ENCODE results near the gene TEX22. TPM values are rescaled to one million over a fixed set of nuclear protein-coding genes. Genes with fewer than 3 reads are reported as not detected.

The TEX22 gene
- total RNA-seq, 3 donors from 2014 or later: 0.84 to 2.0 (median 0.95) TPM

DNA sequence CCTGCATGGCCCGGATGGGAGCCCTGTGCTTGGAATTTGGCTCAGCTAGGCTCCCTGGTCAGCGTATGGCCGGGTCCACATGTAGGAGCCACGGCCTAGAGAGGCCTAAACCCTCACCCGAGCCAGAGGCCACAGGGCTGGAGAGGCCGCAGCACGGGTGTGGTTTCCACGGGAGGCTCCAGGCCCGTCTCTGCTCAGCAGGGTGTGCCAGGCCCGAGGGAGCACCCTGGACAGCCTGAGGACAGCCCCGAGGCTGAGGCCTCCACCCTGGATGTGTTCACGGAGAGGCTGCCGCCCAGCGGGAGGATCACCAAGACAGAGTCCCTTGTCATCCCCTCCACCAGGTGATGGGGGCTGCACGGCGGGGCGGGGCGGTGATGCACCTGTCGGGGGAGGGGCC is 17.6 kb upstream of the TEX22 start:
- Histone ChIP-seq H3K9me3 (no peaks in the 10 kb centered on the region), H3K4me1 (ENCODE audit: low read depth) (no peaks in the 10 kb centered on the region), H3K4me3 (no peak overlapping the region), H3K36me3 (ENCODE audit: low read depth) (no peaks in the 10 kb centered on the region)
- intact Hi-C loops (cut with DNase I, micrococcal nuclease): no loop called here
- ATAC-seq: no peak
- peak in 2 of 3 donors; percentile 18 to 47 for DNase-seq
- TF ChIP-seq, protein P1, sequence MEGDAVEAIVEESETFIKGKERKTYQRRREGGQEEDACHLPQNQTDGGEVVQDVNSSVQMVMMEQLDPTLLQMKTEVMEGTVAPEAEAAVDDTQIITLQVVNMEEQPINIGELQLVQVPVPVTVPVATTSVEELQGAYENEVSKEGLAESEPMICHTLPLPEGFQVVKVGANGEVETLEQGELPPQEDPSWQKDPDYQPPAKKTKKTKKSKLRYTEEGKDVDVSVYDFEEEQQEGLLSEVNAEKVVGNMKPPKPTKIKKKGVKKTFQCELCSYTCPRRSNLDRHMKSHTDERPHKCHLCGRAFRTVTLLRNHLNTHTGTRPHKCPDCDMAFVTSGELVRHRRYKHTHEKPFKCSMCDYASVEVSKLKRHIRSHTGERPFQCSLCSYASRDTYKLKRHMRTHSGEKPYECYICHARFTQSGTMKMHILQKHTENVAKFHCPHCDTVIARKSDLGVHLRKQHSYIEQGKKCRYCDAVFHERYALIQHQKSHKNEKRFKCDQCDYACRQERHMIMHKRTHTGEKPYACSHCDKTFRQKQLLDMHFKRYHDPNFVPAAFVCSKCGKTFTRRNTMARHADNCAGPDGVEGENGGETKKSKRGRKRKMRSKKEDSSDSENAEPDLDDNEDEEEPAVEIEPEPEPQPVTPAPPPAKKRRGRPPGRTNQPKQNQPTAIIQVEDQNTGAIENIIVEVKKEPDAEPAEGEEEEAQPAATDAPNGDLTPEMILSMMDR (IDR thresholded peaks at IDR 0.05): no peak

DNA sequence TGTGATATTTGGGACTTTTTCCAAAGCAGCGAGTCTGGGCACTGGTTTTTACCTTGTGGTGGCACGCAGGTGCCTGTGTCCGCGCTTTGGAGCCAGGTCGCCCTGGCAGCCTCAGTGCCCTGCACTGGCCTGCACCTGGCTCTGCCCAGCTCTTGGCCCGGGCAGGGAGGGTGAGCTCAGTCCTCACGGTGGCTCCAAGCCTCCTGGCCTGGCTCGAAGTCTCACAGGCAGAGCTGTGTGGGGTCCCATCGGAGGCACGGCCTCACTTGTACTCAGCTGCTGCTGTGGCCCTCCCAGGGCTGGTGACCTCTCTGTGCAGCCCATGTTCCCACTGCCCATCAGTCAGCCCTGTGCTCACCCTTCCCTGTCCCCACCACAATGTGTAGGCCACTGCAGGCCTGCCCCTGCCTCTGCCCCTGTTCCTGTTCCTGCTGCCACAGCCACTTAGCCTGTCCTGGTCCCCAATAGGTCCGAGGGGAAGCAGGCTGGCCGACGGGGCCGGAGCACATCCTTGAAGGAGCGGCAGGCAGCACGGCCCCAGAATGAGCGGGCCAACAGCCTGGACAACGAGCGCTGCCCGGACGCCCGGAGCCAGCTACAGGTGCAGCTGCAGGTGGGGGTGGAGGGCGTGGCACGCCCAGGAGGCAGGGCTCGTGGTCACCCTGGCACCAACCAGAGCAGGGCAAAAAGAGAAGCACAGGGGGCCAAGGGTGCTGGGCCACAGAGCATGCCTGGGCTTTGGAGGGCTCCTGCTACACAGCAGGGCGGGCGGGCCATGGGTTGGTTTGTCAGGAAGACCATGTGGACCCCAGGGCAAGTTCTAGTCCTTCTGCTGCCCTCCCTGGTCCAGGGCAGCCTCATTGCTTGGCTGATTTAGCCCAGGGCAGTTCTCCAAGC is 16.6 kb upstream of the TEX22 start:
- intact Hi-C loops (cut with DNase I, micrococcal nuclease): no loop called here
- no peak for ATAC-seq
- no peaks in the 10 kb centered on the region for H3K9me3 ChIP-seq
- no peaks in the 10 kb centered on the region for H3K36me3 ChIP-seq (ENCODE audit: low read depth)
- H3K4me3 ChIP-seq: no peak overlapping the region
- TF ChIP-seq, protein P1 (IDR thresholded peaks at IDR 0.05): no peak
- no peaks in the 10 kb centered on the region for H3K4me1 ChIP-seq (ENCODE audit: low read depth)
- DNase-seq: peak in 1 of 3 donors; percentile 37

DNA sequence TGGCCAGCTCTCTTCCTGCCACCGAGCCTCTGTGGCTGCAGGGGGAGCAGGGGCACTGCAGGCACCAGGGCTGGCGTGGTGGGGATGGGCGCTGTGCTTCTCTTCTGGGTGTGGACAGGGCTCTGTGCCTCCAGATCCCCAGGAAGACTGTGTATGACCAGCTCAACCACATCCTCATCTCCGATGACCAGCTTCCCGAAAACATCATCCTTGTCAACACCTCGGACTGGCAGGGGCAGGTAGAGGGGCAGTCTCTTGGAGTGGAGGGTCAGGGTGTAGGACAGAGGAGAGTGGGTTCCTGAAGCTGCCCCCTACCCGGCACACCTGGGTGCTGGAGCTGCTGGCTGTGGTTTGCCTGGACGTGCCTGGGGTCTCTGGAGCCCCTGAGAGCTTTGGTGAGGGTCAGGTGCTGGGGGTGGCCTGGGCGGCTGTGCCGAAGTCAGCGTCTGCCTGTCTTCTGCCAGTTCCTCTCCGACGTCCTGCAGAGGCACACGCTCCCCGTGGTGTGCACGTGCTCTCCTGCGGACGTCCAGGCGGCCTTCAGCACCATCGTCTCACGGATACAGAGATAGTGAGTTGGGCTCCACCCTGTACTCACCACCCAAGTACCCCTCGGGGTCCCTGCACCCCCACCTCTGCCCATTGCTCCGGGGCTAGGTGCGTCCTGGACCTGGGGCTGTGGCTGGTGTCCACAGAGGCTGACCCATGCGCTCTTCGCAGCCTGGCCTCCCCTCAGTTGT is 15.8 kb upstream of the TEX22 start:
- ATAC-seq (no peak), DNase-seq (peak in 1 of 3 donors; percentile 30)
- H3K36me3 ChIP-seq (ENCODE audit: low read depth): no peaks in the 10 kb centered on the region
- intact Hi-C loops (cut with DNase I, micrococcal nuclease): no loop called here
- TF ChIP-seq, protein P1 (IDR thresholded peaks at IDR 0.05): no peak
- no peaks in the 10 kb centered on the region for H3K4me1 ChIP-seq (ENCODE audit: low read depth)
- no peak overlapping the region for H3K4me3 ChIP-seq
- no peaks in the 10 kb centered on the region for H3K9me3 ChIP-seq

DNA sequence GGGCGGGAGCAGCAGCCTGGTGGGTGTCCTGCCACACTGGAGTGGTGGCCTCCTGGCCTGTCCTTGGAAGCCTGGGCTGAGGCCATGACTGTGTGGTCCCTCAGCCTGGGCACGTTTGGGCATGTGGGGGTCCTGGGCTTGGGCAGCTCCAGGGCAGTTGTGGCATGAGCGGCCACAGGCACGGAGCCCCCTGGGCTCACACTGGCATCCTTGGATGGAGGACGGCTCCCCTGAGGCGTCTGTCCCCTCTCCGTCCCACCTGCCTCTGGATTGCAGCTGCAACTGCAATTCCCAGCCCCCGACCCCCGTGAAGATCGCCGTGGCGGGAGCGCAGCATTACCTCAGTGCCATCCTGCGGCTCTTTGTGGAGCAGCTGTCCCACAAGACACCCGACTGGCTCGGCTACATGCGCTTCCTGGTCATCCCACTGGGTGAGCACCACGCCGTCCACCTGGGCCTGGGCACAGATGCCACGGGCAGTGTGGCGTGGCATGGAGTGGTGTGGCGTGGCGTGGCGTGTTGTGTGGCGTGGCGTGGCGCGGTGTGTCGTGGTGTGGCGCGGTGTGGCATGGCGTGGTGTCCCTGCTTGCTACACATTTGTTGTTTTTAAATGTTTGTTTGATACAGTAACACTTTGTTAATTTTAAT is 15.1 kb upstream of the TEX22 start:
- no peak for ATAC-seq
- H3K36me3 ChIP-seq (ENCODE audit: low read depth): no peaks in the 10 kb centered on the region
- DNase-seq: peak in 1 of 3 donors; percentile 36
- TF ChIP-seq, protein P1 (IDR thresholded peaks at IDR 0.05): no peak
- H3K9me3 ChIP-seq: no peaks in the 10 kb centered on the region
- intact Hi-C loops (cut with DNase I, micrococcal nuclease): no loop called here
- no peak overlapping the region for H3K4me3 ChIP-seq
- no peaks in the 10 kb centered on the region for H3K4me1 ChIP-seq (ENCODE audit: low read depth)

DNA sequence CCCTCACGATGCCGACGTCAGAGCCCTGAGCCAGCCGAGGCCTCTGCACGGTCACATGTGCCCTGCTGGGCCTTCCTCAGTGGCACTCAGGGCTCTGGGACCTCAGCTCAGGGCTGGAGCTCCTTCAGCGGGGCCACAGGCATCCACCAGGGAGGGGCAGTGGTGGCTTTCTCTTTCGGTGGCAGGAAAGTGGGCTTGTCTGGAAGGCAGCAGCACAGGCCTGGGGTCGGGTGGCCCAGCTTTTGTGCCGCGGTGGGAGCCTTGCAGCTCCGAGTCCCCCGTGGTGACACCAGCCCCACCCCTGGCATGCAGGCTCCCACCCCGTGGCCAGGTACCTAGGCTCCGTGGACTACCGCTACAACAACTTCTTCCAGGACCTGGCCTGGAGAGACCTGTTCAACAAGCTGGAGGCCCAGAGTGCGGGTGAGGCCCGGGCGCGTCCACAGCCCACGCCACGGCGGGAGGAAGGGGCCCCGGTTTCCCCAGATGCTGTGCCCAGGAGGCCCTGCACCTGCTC is 14.2 kb upstream of the TEX22 start:
- intact Hi-C loops (cut with DNase I, micrococcal nuclease): no loop called here
- H3K9me3 ChIP-seq: no peaks in the 10 kb centered on the region
- peak in 1 of 3 donors; percentile 35 for DNase-seq
- H3K36me3 ChIP-seq (ENCODE audit: low read depth): no peaks in the 10 kb centered on the region
- TF ChIP-seq, protein P1 (IDR thresholded peaks at IDR 0.05): no peak
- no peaks in the 10 kb centered on the region for H3K4me1 ChIP-seq (ENCODE audit: low read depth)
- ATAC-seq: no peak
- H3K4me3 ChIP-seq: no peak overlapping the region

All from mucosa of descending colon (tissue), 3 donors.